Measurements from ENCODE around the gene SKIL.

SKIL gene

DNA sequence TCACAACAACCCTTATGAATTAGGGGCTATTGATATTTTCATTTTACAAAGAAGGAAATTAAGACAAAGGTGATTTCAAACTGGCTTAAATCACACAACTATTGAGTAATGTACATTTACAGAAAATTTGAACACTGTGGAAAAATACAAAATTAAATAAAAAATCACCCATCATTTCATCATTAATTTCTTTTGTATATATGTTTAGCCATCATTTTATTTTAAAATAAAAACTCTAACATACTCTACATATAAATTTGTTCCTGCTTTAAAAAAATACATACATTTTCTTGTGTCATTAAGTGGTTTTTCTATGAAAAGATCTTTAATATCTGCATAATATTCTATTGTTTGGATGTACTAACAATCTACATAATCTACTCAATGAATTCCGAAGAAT is 81.3 kb downstream of the SKIL start:
- no peak for DNase-seq

DNA sequence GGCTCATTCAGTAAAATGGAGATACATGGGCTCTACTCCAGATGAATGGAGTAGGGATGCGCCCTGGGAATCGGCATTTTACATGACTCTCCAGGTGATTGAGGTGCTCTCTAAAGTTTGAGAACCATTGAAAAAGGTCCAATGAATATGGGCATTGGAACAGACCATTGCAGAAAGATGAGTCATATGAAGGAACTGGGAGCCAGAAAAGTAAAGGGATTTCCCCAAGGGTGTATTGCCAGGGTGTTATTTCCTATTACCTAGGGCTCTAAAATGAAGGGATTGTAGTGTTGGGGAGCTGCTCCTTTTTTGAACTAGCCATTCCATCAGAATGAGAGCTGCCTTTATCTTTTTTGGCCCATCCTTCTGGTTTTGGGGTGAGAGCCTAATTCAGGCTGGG is 82.8 kb downstream of the SKIL start:
- DNase-seq, result no peak

DNA sequence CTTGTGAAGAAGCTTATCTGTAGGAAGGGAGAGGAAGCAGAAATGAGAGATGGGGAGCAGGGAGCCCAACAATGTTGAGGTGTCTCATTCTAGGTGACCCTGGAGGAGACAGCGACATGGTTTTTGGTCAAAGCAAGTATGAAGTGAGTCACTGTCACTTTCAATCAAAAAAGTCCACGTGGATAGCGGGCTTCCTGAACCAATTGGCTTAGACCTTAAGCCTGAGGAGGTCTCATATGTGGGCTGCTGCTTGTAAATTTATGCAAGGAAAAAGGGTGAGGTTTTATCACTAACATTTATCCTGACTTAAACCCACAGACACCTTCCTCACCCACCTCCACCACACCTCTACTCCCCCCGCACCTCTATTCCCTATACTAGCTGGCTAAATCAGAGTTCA is 83.9 kb downstream of the SKIL start:
- DNase-seq, result no peak

DNA sequence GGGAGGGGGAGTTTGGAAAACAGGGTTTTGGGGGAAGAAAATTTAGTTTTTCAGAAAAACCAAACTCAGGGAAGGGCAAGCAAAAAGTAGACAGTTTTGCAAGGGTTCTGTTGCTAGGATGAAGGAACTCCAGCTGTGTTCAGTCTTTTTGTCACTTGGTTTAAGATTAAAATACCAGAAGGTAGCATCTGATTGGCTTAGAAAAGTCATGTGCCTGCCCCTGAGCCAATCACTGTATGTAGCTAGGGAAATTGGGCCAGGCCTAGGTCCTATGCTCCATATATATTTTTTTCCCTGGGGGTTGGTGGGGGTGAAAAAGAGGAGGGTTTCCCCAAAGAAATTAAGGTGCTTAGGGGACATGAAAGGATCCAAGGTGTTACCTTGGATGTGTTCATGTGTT is 85.4 kb downstream of the SKIL start:
- no peak for DNase-seq

DNA sequence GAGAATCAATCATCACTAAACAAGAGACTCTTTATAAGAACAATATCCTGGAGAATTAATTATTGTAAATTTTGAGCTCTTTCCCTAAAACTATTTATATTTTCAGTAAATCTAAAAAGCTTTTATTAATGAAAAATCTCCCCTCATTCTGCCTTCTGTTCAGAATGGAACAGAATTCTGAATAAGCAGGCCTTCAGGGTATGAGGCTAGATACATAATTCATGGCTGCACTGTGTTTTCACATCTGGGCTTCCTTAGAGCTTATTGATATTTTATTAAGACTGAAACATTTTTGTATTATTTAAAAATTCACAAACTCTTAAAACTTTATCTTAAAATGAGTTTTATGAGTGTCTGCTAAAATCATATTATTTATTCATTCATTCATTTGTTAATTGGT is 85.9 kb downstream of the SKIL start:
- no peak for DNase-seq

All from AML-193 (cell line).